GM12878 (cell line): ENCODE results near the gene NFATC2. TPM values are rescaled to one million over a fixed set of nuclear protein-coding genes. Genes with fewer than 3 reads are reported as not detected.
A peak's percentile ranks its signal among the peaks of the same experiment; 100 is the strongest.

Source experiments
- ATAC-seq: fragments of 200-7000 bp; cut with Tn5 transposase; 3 replicates; pipeline ENCODE4 v1.9.1; 2020; ENCODE audit warnings: mild to moderate bottlenecking, moderate library complexity
- BruUV-seq: library from RNA; stranded (reverse); fragments of 400-500 nt; replicated peaks from 2 replicates; lab custom pipeline; 2021; lab: Mats Ljungman, UMichigan
- CTCF ChIA-PET: fragments of 300-600 bp; sonication (Branson Sonifier 250); formaldehyde crosslinking; extraction: SDS; loops from one replicate; lab custom pipeline; 2021; ENCODE audit warnings: inconsistent platforms; lab: Yijun Ruan, JAX
- POLR2A ChIA-PET: fragments of 350-600 bp; formaldehyde crosslinking; extraction: SDS; loops from one replicate; lab custom pipeline; 2021; ENCODE audit warnings: inconsistent platforms; lab: Charles Lee
- RAD21 ChIA-PET: fragments of 300-600 bp; sonication (Branson Sonifier 250); formaldehyde crosslinking; loops from one replicate; lab custom pipeline; 2023; ENCODE audit warnings: antibody characterized with exemption; ENCODE audit not compliant: unreplicated experiment; lab: Charles Lee
- SMC1A ChIA-PET: fragments of 300-600 bp; sonication (Branson Sonifier 250); formaldehyde crosslinking; loops from one replicate; lab custom pipeline; 2023; ENCODE audit not compliant: unreplicated experiment, uncharacterized antibody; lab: Charles Lee
- DNase-seq: peaks from one replicate; pipeline ENCODE4 v3.0.0-alpha.2; 2011; ENCODE audit warnings: low read depth, low spot score
- FAIRE-seq: peaks from 3 replicates; lab custom pipeline; 2011; peaks lifted over from hg19 to GRCh38; lab: Jason Lieb, UNC
- H2AFZ ChIP-seq: 2 replicates; pipeline ENCODE4 v1.6.0; 2011; ENCODE audit warnings: low read depth, low read length, control low read depth; ENCODE audit not compliant: control insufficient read depth
- H3K27ac ChIP-seq: 2 replicates; pipeline ENCODE4 v1.5.1; 2011; ENCODE audit warnings: control low read depth; ENCODE audit not compliant: control insufficient read depth, insufficient read depth
- H3K27me3 ChIP-seq, 2 experiments: replicated peaks in 1 of 2; 2 replicates each; pipeline versions ENCODE4 v1.6.0 to v1.6.1; 2011; ENCODE audit warnings: low read length in 1 of 2; ENCODE audit not compliant: control insufficient read depth in 2 of 2, insufficient read depth in 2 of 2
- H3K36me3 ChIP-seq, 2 experiments: 2 replicates each; pipeline ENCODE4 v1.5.1; 2011; ENCODE audit warnings: low read length in 1 of 2; ENCODE audit not compliant: control insufficient read depth in 2 of 2, insufficient read depth in 2 of 2
- H3K4me1 ChIP-seq: 2 replicates; pipeline ENCODE4 v1.6.1; 2011; ENCODE audit warnings: mild to moderate bottlenecking, low read length, moderate library complexity, mixed read lengths; ENCODE audit not compliant: control insufficient read depth, insufficient read depth
- H3K4me2 ChIP-seq: 2 replicates; pipeline ENCODE4 v1.6.0; 2011; ENCODE audit warnings: control low read depth; ENCODE audit not compliant: control insufficient read depth, insufficient read depth
- H3K4me3 ChIP-seq: fragments of 200-600 bp; sonication (generic); 2 replicates; pipeline ENCODE4 v1.5.1; 2016
- H3K79me2 ChIP-seq: 2 replicates; pipeline ENCODE4 v1.6.0; 2011; ENCODE audit warnings: low read length; ENCODE audit not compliant: control insufficient read depth, insufficient read depth
- H3K9ac ChIP-seq: 2 replicates; pipeline ENCODE4 v1.8.0; 2011; ENCODE audit warnings: low read length, control low read depth, mixed read lengths; ENCODE audit not compliant: control insufficient read depth, insufficient read depth
- H3K9me3 ChIP-seq: replicated peaks from 3 replicates; pipeline ENCODE4 v1.5.1; 2011; ENCODE audit warnings: mild to moderate bottlenecking, low read length; ENCODE audit not compliant: control insufficient read depth, insufficient read depth
- H4K20me1 ChIP-seq: 2 replicates; pipeline ENCODE4 v1.6.0; 2011; ENCODE audit not compliant: control insufficient read depth, insufficient read depth
- BHLHE40 ChIP-seq, 2 experiments: fragments of 450-650 bp in 1 of 2; IDR thresholded peaks; 2 replicates each; pipeline ENCODE4 v1.6.1; 2011 to 2017; ENCODE audit warnings: low read depth in 2 of 2, borderline replicate concordance in 1 of 2, improper control_type of control experiment in 1 of 2, low read length in 1 of 2, mild to moderate bottlenecking in 1 of 2
- CHD1 ChIP-seq: IDR thresholded peaks from 2 replicates; pipeline ENCODE4 v1.6.1; 2012; ENCODE audit warnings: low read depth, low read length, improper control_type of control experiment
- CREM ChIP-seq: IDR thresholded peaks from 2 replicates; pipeline ENCODE4 v1.6.1; 2014; ENCODE audit warnings: antibody characterized with exemption, low read depth
- E2F4 ChIP-seq: IDR thresholded peaks from 2 replicates; pipeline ENCODE4 v1.6.1; 2012; ENCODE audit warnings: low read depth, low read length, improper control_type of control experiment
- PAX8 ChIP-seq: fragments of 450-650 bp; IDR thresholded peaks from 2 replicates; pipeline ENCODE4 v1.6.1; 2017; ENCODE audit warnings: mild to moderate bottlenecking, moderate library complexity
- RELB ChIP-seq: fragments of 450-650 bp; IDR thresholded peaks from 2 replicates; pipeline ENCODE4 v1.6.1; 2017; ENCODE audit warnings: low read depth, mild to moderate bottlenecking, moderate library complexity
- SREBF2 ChIP-seq: IDR thresholded peaks from 2 replicates; pipeline ENCODE4 v1.6.1; 2012; ENCODE audit warnings: mild to moderate bottlenecking, low read length
- ZNF24 ChIP-seq: fragments of 450-650 bp; IDR thresholded peaks from 2 replicates; pipeline ENCODE4 v1.6.1; 2017; ENCODE audit warnings: antibody characterized with exemption, mild to moderate bottlenecking
- ZNF274 ChIP-seq: IDR thresholded peaks from one replicate; pipeline ENCODE4 v1.8.0; 2011; ENCODE audit not compliant: insufficient read length, insufficient read depth
- WGBS: methylation state at CpG from one replicate; pipeline ENCODE4 v1.1.6; 2016; ENCODE audit warnings: low lambda C conversion rate; ENCODE audit not compliant: insufficient replicate concordance, insufficient coverage; ENCODE audit errors: missing lambda C conversion rate; 5-methylcytosine and 5-hydroxymethylcytosine counted together
- in situ Hi-C: fragments of 300-500 bp; cut with MboI; formaldehyde crosslinking; loops from 9 replicates; pipeline ENCODE4 v1.14.3; 2018; ENCODE audit warnings: mixed read lengths
- intact Hi-C: fragments of 100-400 bp; cut with micrococcal nuclease; formaldehyde crosslinking; loops from one replicate; pipeline ENCODE4 v1.14.2; 2022; ENCODE audit not compliant: unreplicated experiment
- polyA plus RNA-seq, 11 experiments: library from polyadenylated mRNA; depleted of rRNA in 4 of 11; unstranded in 6 of 11; stranded (reverse) in 5 of 11; fragments of >200 nt; fragmentation: Nextera tagmentation in 4 of 11; fragmentation: Illumina TruSeq in 1 of 11; extraction: Ambion mirVana in 4 of 11; extraction: Trizol in 1 of 11; gene quantifications; 1 replicate in 1 of 11; 2 replicates in 10 of 11; pipeline versions ENCODE4 v1.2.1 to v1.2.3, GENCODE V29; 2011 to 2016; ENCODE audit warnings: inconsistent platforms in 2 of 11, missing spikeins in 2 of 11, low read depth in 1 of 11
- total RNA-seq, 4 experiments: library from RNA; depleted of rRNA in 3 of 4; stranded (reverse); fragments of >200 nt in 3 of 4; fragmentation: Illumina TruSeq in 1 of 4; extraction: Trizol in 1 of 4; gene quantifications; 2 replicates each; pipeline versions ENCODE4 v1.2.1 to v1.2.3, GENCODE V29; 2013 to 2021
- TF ChIP-seq, protein P1 (sequence below): fragments of 450-650 bp; IDR thresholded peaks from 2 replicates; pipeline ENCODE4 v1.6.1; 2016; ENCODE audit warnings: mild to moderate bottlenecking
- TF ChIP-seq, protein P2 (sequence below): fragments of 450-650 bp; IDR thresholded peaks from 2 replicates; pipeline ENCODE4 v1.6.1; 2017; ENCODE audit warnings: mild to moderate bottlenecking, moderate library complexity

NFATC2 gene
- total and polyA plus RNA-seq, 10 of the 15 experiments (the other 5 are each of a cell fraction or from before 2014, with no cell fraction given) = 3.3 to 20.0 (median 7.3) TPM

GRCh38 chr20:51480507-51481270 lies 61.8 kb downstream of the NFATC2 start:
- BruUV-seq = no TSS peak
- peak overlapping the region; percentile 59; the same call in 1 of the 2 replicates for H3K4me3 ChIP-seq
- peaks cover 1% of the 10 kb centered on the region for H3K79me2 ChIP-seq
- WGBS = under 1% methylated on average over 14 of the region's 14 CpGs
- peaks cover 6 to 9% of the 10 kb centered on the region in 2 experiments for H3K36me3 ChIP-seq
- ChIA-PET POLR2A (interaction anchor here (0.6 to 1.0 kb wide), 3 partner anchors 19 to 153 kb away, joined by 3 to 6 read pairs (median 3); no protein-coding TSS in a partner anchor), RAD21 (interaction anchor here (0.7 to 1.8 kb wide), 5 partner anchors 12 to 80 kb away, joined by 3 to 8 read pairs (median 3); no protein-coding TSS in a partner anchor), CTCF (interaction anchor here (0.8 to 2.3 kb wide), 3 partner anchors 14 to 114 kb away, joined by 3 to 11 read pairs (median 3); no protein-coding TSS in a partner anchor), SMC1A (interaction anchor here (0.7 to 2.9 kb wide), 8 partner anchors 15 to 76 kb away, joined by 3 to 13 read pairs (median 4); partner anchors contain the start of gene NFATC2)
- H3K9ac ChIP-seq = peak overlapping the region; percentile 52
- H3K9me3 ChIP-seq = peaks cover 6% of the 10 kb centered on the region; the same call in 2 of the 3 replicates
- H3K4me2 ChIP-seq = peak overlapping the region; percentile 90
- FAIRE-seq (peak; percentile 93), ATAC-seq (peak; percentile 92), DNase-seq (peak; percentile 84)
- H3K4me1 ChIP-seq = peaks cover 40% of the 10 kb centered on the region
- peak overlapping the region; percentile 86 for H3K27ac ChIP-seq
- H2AFZ ChIP-seq = no peak overlapping the region
- H3K27me3 ChIP-seq = no peaks in the 10 kb centered on the region
- in situ Hi-C loops = no loop called here
- intact Hi-C loops = loop anchor here (1.0 to 10.0 kb wide), 5 partner anchors 18 to 114 kb away; partner anchors contain the start of gene NFATC2
- H4K20me1 ChIP-seq = no peaks in the 10 kb centered on the region
- peak; percentile 40 for TF ChIP-seq CREM
- TF ChIP-seq SREBF2 = no peak
- peak; percentile 88 for TF ChIP-seq RELB
- no peak for TF ChIP-seq E2F4
- TF ChIP-seq, protein P1, sequence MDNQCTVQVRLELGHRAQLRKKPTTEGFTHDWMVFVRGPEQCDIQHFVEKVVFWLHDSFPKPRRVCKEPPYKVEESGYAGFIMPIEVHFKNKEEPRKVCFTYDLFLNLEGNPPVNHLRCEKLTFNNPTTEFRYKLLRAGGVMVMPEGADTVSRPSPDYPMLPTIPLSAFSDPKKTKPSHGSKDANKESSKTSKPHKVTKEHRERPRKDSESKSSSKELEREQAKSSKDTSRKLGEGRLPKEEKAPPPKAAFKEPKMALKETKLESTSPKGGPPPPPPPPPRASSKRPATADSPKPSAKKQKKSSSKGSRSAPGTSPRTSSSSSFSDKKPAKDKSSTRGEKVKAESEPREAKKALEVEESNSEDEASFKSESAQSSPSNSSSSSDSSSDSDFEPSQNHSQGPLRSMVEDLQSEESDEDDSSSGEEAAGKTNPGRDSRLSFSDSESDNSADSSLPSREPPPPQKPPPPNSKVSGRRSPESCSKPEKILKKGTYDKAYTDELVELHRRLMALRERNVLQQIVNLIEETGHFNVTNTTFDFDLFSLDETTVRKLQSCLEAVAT = no peak
- TF ChIP-seq PAX8 = no peak
- TF ChIP-seq BHLHE40 (IDR thresholded peaks at IDR 0.05; ENCODE audit: borderline replicate concordance in 1 of 2, low read depth in 2 of 2, low read length in 1 of 2) = peak; percentile 72 to 73; a peak in 3 of 4 replicates
- no peak for TF ChIP-seq ZNF274
- TF ChIP-seq, protein P2, sequence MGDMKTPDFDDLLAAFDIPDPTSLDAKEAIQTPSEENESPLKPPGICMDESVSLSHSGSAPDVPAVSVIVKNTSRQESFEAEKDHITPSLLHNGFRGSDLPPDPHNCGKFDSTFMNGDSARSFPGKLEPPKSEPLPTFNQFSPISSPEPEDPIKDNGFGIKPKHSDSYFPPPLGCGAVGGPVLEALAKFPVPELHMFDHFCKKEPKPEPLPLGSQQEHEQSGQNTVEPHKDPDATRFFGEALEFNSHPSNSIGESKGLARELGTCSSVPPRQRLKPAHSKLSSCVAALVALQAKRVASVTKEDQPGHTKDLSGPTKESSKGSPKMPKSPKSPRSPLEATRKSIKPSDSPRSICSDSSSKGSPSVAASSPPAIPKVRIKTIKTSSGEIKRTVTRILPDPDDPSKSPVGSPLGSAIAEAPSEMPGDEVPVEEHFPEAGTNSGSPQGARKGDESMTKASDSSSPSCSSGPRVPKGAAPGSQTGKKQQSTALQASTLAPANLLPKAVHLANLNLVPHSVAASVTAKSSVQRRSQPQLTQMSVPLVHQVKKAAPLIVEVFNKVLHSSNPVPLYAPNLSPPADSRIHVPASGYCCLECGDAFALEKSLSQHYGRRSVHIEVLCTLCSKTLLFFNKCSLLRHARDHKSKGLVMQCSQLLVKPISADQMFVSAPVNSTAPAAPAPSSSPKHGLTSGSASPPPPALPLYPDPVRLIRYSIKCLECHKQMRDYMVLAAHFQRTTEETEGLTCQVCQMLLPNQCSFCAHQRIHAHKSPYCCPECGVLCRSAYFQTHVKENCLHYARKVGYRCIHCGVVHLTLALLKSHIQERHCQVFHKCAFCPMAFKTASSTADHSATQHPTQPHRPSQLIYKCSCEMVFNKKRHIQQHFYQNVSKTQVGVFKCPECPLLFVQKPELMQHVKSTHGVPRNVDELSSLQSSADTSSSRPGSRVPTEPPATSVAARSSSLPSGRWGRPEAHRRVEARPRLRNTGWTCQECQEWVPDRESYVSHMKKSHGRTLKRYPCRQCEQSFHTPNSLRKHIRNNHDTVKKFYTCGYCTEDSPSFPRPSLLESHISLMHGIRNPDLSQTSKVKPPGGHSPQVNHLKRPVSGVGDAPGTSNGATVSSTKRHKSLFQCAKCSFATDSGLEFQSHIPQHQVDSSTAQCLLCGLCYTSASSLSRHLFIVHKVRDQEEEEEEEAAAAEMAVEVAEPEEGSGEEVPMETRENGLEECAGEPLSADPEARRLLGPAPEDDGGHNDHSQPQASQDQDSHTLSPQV = no peak
- no peak for TF ChIP-seq CHD1
- no peak for TF ChIP-seq ZNF24
